Tibial nerve (tissue), 3 donors: ENCODE measurements around the gene NDFIP1.

Experiments
- POLR2A ChIP-seq, 2 donors: fragments of 450-650 bp; IDR thresholded peaks; one replicate each; pipeline ENCODE4 v1.6.1; 2017; ENCODE audit warnings: antibody characterized with exemption in 2 of 2, mild to moderate bottlenecking in 2 of 2, moderate library complexity in 2 of 2
- TF ChIP-seq, protein P1 (sequence below), 5 experiments: fragments of 200-600 bp in 3 of 5; fragments of 450-650 bp in 2 of 5; sonication (generic) in 3 of 5; IDR thresholded peaks; one replicate each; pipeline ENCODE4 v1.5.1; 2016 to 2019; ENCODE audit warnings: antibody characterized with exemption in 5 of 5, mild to moderate bottlenecking in 3 of 5, moderate library complexity in 2 of 5

DNA sequence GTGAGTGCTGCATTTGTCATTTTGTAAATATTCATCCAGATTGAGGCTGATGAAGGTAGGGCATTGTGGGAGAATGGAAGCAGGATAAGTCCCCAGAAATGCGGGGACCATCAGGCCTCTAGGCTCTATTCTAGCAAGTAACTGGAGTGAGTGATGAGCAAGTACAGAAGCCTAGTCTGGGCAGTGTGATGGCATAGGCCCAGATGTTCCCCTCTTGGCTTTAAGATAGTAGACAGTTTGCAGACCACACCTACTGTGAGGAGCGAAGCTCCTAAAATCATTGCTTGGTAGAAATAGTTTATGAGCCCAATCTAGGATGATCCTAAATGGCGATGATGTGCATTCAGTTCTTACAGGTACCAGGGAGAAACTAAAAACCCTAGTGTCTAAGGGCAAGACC is 24.3 kb downstream of the NDFIP1 start:
- TF ChIP-seq, protein P1, sequence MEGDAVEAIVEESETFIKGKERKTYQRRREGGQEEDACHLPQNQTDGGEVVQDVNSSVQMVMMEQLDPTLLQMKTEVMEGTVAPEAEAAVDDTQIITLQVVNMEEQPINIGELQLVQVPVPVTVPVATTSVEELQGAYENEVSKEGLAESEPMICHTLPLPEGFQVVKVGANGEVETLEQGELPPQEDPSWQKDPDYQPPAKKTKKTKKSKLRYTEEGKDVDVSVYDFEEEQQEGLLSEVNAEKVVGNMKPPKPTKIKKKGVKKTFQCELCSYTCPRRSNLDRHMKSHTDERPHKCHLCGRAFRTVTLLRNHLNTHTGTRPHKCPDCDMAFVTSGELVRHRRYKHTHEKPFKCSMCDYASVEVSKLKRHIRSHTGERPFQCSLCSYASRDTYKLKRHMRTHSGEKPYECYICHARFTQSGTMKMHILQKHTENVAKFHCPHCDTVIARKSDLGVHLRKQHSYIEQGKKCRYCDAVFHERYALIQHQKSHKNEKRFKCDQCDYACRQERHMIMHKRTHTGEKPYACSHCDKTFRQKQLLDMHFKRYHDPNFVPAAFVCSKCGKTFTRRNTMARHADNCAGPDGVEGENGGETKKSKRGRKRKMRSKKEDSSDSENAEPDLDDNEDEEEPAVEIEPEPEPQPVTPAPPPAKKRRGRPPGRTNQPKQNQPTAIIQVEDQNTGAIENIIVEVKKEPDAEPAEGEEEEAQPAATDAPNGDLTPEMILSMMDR (IDR thresholded peaks at IDR 0.05), result no peak
- no peak for TF ChIP-seq POLR2A (IDR thresholded peaks at IDR 0.05)
